Loucy (cell line): ENCODE data around the gene OR2V1.

ENCODE experiments used
- EZH2phosphoT487 ChIP-seq: fragments of 200-600 bp; IDR thresholded peaks from 2 replicates; pipeline ENCODE4 v1.6.1; 2018; ENCODE audit warnings: antibody characterized with exemption, mild to moderate bottlenecking, moderate library complexity, borderline replicate concordance
- TF ChIP-seq, protein P1 (sequence below): fragments of 200-600 bp; sonication (generic); conservative IDR thresholded peaks from 2 replicates; pipeline ENCODE4 v1.5.1; 2014; ENCODE audit warnings: mild to moderate bottlenecking, antibody characterized with exemption, low read length

DNA sequence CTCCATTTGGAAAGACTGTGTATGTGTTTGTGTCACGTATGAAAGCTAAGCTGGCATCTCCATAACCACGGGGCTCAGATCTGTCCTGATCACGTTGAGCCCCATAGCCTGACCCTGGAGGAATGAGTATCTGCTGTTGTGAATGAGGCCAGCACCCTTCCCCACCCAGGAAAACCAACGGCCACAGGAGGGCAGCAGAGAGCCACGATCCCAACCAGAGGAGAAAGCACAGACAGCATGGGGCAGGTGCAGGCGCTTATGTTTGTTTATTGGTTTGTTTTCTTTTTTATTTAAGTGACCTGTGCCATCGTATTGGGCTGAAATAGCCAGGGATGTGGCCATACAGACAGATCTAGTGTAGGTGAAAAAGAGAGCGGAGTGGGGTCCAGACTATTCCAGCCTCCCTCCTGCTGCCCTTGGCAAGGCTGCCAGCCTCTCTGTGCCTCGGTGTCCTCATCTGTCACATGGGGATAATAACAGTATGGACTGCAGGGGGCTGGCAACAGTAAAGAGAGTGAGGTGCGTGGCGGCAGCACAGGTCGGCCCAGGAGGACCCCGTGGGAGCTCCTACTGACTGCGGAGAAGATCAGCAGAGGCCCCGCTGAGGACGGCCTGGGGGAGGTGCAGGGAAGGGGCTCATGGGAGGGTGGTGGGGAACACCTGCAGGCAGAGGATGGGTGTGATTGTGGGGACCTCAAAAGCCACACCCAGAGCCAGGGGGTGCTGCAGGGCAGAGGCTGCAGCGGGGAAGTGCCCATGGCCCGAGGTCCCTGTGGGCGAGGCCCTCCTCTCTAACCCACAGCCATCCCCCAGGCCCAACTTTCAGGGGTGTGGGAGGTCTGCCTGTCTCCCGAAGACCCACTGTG, 28.6 kb upstream of the OR2V1 start:
- TF ChIP-seq, protein P1, sequence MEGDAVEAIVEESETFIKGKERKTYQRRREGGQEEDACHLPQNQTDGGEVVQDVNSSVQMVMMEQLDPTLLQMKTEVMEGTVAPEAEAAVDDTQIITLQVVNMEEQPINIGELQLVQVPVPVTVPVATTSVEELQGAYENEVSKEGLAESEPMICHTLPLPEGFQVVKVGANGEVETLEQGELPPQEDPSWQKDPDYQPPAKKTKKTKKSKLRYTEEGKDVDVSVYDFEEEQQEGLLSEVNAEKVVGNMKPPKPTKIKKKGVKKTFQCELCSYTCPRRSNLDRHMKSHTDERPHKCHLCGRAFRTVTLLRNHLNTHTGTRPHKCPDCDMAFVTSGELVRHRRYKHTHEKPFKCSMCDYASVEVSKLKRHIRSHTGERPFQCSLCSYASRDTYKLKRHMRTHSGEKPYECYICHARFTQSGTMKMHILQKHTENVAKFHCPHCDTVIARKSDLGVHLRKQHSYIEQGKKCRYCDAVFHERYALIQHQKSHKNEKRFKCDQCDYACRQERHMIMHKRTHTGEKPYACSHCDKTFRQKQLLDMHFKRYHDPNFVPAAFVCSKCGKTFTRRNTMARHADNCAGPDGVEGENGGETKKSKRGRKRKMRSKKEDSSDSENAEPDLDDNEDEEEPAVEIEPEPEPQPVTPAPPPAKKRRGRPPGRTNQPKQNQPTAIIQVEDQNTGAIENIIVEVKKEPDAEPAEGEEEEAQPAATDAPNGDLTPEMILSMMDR = peak; percentile 61
- no peak for TF ChIP-seq EZH2phosphoT487
